Left ventricle myocardium inferior (tissue), 1 donor: ENCODE measurements around the gene KIRREL3. TPM values are rescaled to one million over a fixed set of nuclear protein-coding genes. Genes with fewer than 3 reads are reported as not detected.

Experiments
- DNase-seq: peaks from one replicate; pipeline ENCODE4 v3.0.0-alpha.2; 2020
- H3K27ac ChIP-seq: fragments of 200-600 bp; replicated peaks from 2 replicates; pipeline ENCODE4 v1.8.0; 2021
- H3K27me3 ChIP-seq: fragments of 200-600 bp; 2 replicates; pipeline ENCODE4 v1.8.0; 2021; ENCODE audit warnings: low read depth
- H3K36me3 ChIP-seq: fragments of 200-600 bp; 2 replicates; pipeline ENCODE4 v1.8.0; 2021
- H3K4me1 ChIP-seq: fragments of 200-600 bp; 2 replicates; pipeline ENCODE4 v1.8.0; 2021
- H3K4me3 ChIP-seq: fragments of 200-600 bp; 2 replicates; pipeline ENCODE4 v1.8.0; 2021; ENCODE audit warnings: mild to moderate bottlenecking, moderate library complexity
- H3K9me3 ChIP-seq: fragments of 200-600 bp; replicated peaks from 2 replicates; pipeline ENCODE4 v1.8.0; 2021
- intact Hi-C: fragments of 100-400 bp; cut with micrococcal nuclease; formaldehyde crosslinking; loops from one replicate; pipeline ENCODE4 v1.11.0; 2022
- total RNA-seq: library from RNA; stranded (reverse); fragmentation: NEBNext Ultra II Directional; extraction: Animal tissue kit (Norgen Biotek cat#: 25700); gene quantifications from one replicate; pipeline ENCODE4 v1.2.1, GENCODE V29; 2021
- TF ChIP-seq, protein P1 (sequence below): fragments of 200-600 bp; IDR thresholded peaks from 2 replicates; pipeline ENCODE4 v1.8.0; 2021; ENCODE audit warnings: antibody characterized with exemption, mild to moderate bottlenecking, borderline replicate concordance
- donor health status: DM: no; HTN: yes; CAD: no; lungs with severe emphysema.

Gene KIRREL3
- total RNA-seq, 1 donor from 2014 or later = 0.74 TPM

GRCh38 chr11:126456089-126456488, 544.5 kb downstream of the KIRREL3 start:
- TF ChIP-seq, protein P1, sequence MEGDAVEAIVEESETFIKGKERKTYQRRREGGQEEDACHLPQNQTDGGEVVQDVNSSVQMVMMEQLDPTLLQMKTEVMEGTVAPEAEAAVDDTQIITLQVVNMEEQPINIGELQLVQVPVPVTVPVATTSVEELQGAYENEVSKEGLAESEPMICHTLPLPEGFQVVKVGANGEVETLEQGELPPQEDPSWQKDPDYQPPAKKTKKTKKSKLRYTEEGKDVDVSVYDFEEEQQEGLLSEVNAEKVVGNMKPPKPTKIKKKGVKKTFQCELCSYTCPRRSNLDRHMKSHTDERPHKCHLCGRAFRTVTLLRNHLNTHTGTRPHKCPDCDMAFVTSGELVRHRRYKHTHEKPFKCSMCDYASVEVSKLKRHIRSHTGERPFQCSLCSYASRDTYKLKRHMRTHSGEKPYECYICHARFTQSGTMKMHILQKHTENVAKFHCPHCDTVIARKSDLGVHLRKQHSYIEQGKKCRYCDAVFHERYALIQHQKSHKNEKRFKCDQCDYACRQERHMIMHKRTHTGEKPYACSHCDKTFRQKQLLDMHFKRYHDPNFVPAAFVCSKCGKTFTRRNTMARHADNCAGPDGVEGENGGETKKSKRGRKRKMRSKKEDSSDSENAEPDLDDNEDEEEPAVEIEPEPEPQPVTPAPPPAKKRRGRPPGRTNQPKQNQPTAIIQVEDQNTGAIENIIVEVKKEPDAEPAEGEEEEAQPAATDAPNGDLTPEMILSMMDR = no peak
- peaks cover 40% of the 10 kb centered on the region for H3K27me3 ChIP-seq
- H3K36me3 ChIP-seq = no peaks in the 10 kb centered on the region
- intact Hi-C loops = no loop called here
- H3K4me3 ChIP-seq = no peak overlapping the region
- no peaks in the 10 kb centered on the region for H3K9me3 ChIP-seq
- H3K27ac ChIP-seq = no peak overlapping the region
- H3K4me1 ChIP-seq = peaks cover 7% of the 10 kb centered on the region
- no peak for DNase-seq

- no peak overlapping the region for H3K4me3 ChIP-seq
- intact Hi-C loops = no loop called here
- no peaks in the 10 kb centered on the region for H3K36me3 ChIP-seq
- no peaks in the 10 kb centered on the region for H3K4me1 ChIP-seq
- H3K27ac ChIP-seq = no peak overlapping the region
- H3K27me3 ChIP-seq = peaks cover 35% of the 10 kb centered on the region
- TF ChIP-seq, protein P1 = no peak
- H3K9me3 ChIP-seq = no peaks in the 10 kb centered on the region
- DNase-seq = no peak
Observed at GRCh38 chr11:126452241-126453101, 548.1 kb downstream of the KIRREL3 start.

GRCh38 chr11:126451211-126451802, 549.3 kb downstream of the KIRREL3 start:
- Histone ChIP-seq H3K9me3 (no peaks in the 10 kb centered on the region), H3K27ac (no peak overlapping the region), H3K36me3 (no peaks in the 10 kb centered on the region), H3K27me3 (peaks cover 33% of the 10 kb centered on the region), H3K4me3 (no peak overlapping the region), H3K4me1 (no peaks in the 10 kb centered on the region)
- TF ChIP-seq, protein P1 = no peak
- intact Hi-C loops = no loop called here
- DNase-seq = no peak

DNA sequence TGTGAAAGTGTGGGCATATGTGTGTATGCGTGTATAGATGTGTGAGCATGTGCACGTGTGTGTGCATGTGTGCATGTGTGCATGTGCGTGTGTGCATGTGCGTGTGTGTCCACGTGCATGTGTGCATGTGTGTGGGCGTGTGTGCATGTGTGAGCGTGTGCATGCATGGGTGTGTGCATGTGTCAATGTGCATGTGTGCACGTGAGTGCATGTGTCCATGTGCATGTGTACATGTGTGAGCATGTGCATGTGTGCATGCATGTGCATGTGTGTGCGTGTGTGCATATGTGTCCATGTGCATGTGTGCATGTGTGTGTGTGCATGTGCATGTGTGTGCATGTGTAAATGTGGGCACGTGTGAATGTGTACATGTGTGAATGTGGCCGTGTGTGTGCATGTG, 549.8 kb downstream of the KIRREL3 start:
- H3K27ac ChIP-seq = no peak overlapping the region
- peaks cover 29% of the 10 kb centered on the region for H3K27me3 ChIP-seq
- intact Hi-C loops = no loop called here
- no peak for DNase-seq
- no peaks in the 10 kb centered on the region for H3K4me1 ChIP-seq
- H3K9me3 ChIP-seq = no peaks in the 10 kb centered on the region
- no peak overlapping the region for H3K4me3 ChIP-seq
- TF ChIP-seq, protein P1 = no peak
- no peaks in the 10 kb centered on the region for H3K36me3 ChIP-seq

GRCh38 chr11:126450198-126450597, 550.4 kb downstream of the KIRREL3 start:
- intact Hi-C loops = no loop called here
- TF ChIP-seq, protein P1 = no peak
- Histone ChIP-seq H3K27ac (no peak overlapping the region), H3K36me3 (no peaks in the 10 kb centered on the region), H3K4me3 (no peak overlapping the region), H3K9me3 (no peaks in the 10 kb centered on the region), H3K4me1 (no peaks in the 10 kb centered on the region), H3K27me3 (peaks cover 29% of the 10 kb centered on the region)
- no peak for DNase-seq
